Smooth muscle cell (in vitro differentiated cells): ENCODE data around the gene KCNMB1. TPM values are rescaled to one million over a fixed set of nuclear protein-coding genes. Genes with fewer than 3 reads are reported as not detected.
"Not testable (repeated sequence)": the region's sequence is repeated elsewhere in the genome, so short reads cannot be mapped to it uniquely, and the experiment has no call there.

Experiments
- DNase-seq: peaks from one replicate; lab custom pipeline; 2025; ENCODE audit not compliant: unreplicated experiment; lab: John Stamatoyannopoulos, UW
- H2AFZ ChIP-seq: fragments of 200-600 bp; sonication (generic); 2 replicates; pipeline ENCODE4 v1.6.0; 2016; ENCODE audit warnings: antibody characterized with exemption, low read depth, mild to moderate bottlenecking
- H3F3A ChIP-seq: fragments of 200-600 bp; sonication (generic); 2 replicates; pipeline ENCODE4 v1.6.0; 2017; ENCODE audit warnings: antibody characterized with exemption, low read depth
- H3K27ac ChIP-seq: fragments of 200-600 bp; sonication (generic); 2 replicates; pipeline ENCODE4 v1.5.1; 2016; ENCODE audit warnings: low read depth, mild to moderate bottlenecking
- H3K27me3 ChIP-seq: fragments of 200-600 bp; sonication (generic); 2 replicates; pipeline ENCODE4 v1.6.1; 2016; ENCODE audit warnings: low read depth, mild to moderate bottlenecking
- H3K36me3 ChIP-seq: fragments of 200-600 bp; sonication (generic); 2 replicates; pipeline ENCODE4 v1.5.1; 2016; ENCODE audit warnings: low read depth
- H3K4me1 ChIP-seq: fragments of 200-600 bp; sonication (generic); 2 replicates; pipeline ENCODE4 v1.5.1; 2016; ENCODE audit warnings: low read depth
- H3K4me2 ChIP-seq: fragments of 200-600 bp; sonication (generic); 2 replicates; pipeline ENCODE4 v1.6.0; 2016; ENCODE audit warnings: mild to moderate bottlenecking
- H3K4me3 ChIP-seq: fragments of 200-600 bp; sonication (generic); 2 replicates; pipeline ENCODE4 v1.5.1; 2016; ENCODE audit warnings: mild to moderate bottlenecking
- H3K79me2 ChIP-seq: fragments of 200-600 bp; sonication (generic); 2 replicates; pipeline ENCODE4 v1.6.0; 2016; ENCODE audit warnings: low read depth, mild to moderate bottlenecking
- H3K9ac ChIP-seq: fragments of 200-600 bp; sonication (generic); 2 replicates; pipeline ENCODE4 v1.6.0; 2016; ENCODE audit warnings: low read depth
- H3K9me3 ChIP-seq: fragments of 200-600 bp; sonication (generic); replicated peaks from 2 replicates; pipeline ENCODE4 v1.5.1; 2016; ENCODE audit warnings: low read depth
- H4K20me1 ChIP-seq: fragments of 200-600 bp; sonication (generic); 2 replicates; pipeline ENCODE4 v1.6.0; 2016; ENCODE audit warnings: low read depth
- CTCF ChIP-seq: fragments of 200-600 bp; sonication (generic); IDR thresholded peaks from 2 replicates; pipeline ENCODE4 v1.5.1; 2017; ENCODE audit warnings: borderline replicate concordance, mild to moderate bottlenecking, antibody characterized with exemption; ENCODE audit not compliant: insufficient read depth, poor library complexity, severe bottlenecking
- WGBS: methylation state at CpG from one replicate; pipeline ENCODE4 v1.1.7; 2016; ENCODE audit warnings: low lambda C conversion rate; 5-methylcytosine and 5-hydroxymethylcytosine counted together
- polyA plus RNA-seq: library from polyadenylated mRNA; unstranded; fragments of >200 nt; fragmentation: Nextera tagmentation; extraction: Ambion mirVana; gene quantifications from 2 replicates; pipeline ENCODE4 v1.2.1, GENCODE V29; 2016
- total RNA-seq: library from RNA; depleted of rRNA; stranded (reverse); fragments of >200 nt; gene quantifications from 2 replicates; pipeline ENCODE4 v1.2.3, GENCODE V29; 2014

Gene KCNMB1
- total and polyA plus RNA-seq, 2 experiments from 2014 or later, result 0.54 to 0.63 TPM

- Histone ChIP-seq H3K27me3 (no peaks in the 10 kb centered on the region), H3K4me3 (no peak overlapping the region), H3K79me2 (no peaks in the 10 kb centered on the region), H2AFZ (no peak overlapping the region), H3K27ac (no peak overlapping the region), H3K9ac (no peak overlapping the region), H3K36me3 (no peaks in the 10 kb centered on the region), H3K9me3 (no peaks in the 10 kb centered on the region), H4K20me1 (no peaks in the 10 kb centered on the region), H3F3A (no peaks in the 10 kb centered on the region), H3K4me1 (no peaks in the 10 kb centered on the region), H3K4me2 (no peak overlapping the region)
- no peak for DNase-seq
- 88% methylated on average over 2 of the region's 2 CpGs for WGBS
- no peak for TF ChIP-seq CTCF
Observed at GRCh38 chr5:170382790-170383189, 6.4 kb downstream of the KCNMB1 start.

GRCh38 chr5:170380361-170380951 lies 8.7 kb downstream of the KCNMB1 start:
- H3F3A ChIP-seq, result no peaks in the 10 kb centered on the region
- no peak overlapping the region for H3K9ac ChIP-seq
- H3K27me3 ChIP-seq, result no peaks in the 10 kb centered on the region
- WGBS, result 73% methylated on average over 3 of the region's 3 CpGs
- no peaks in the 10 kb centered on the region for H3K36me3 ChIP-seq
- H3K27ac ChIP-seq, result no peak overlapping the region
- H4K20me1 ChIP-seq, result no peaks in the 10 kb centered on the region
- no peaks in the 10 kb centered on the region for H3K4me1 ChIP-seq
- no peaks in the 10 kb centered on the region for H3K79me2 ChIP-seq
- no peak overlapping the region for H3K4me3 ChIP-seq
- H3K4me2 ChIP-seq, result no peak overlapping the region
- H2AFZ ChIP-seq, result no peak overlapping the region
- DNase-seq, result no peak
- no peaks in the 10 kb centered on the region for H3K9me3 ChIP-seq
- no peak for TF ChIP-seq CTCF

- no peak for TF ChIP-seq CTCF
- Histone ChIP-seq H3F3A (no peaks in the 10 kb centered on the region), H3K27ac (no peak overlapping the region), H3K4me2 (no peak overlapping the region), H3K4me1 (no peaks in the 10 kb centered on the region), H3K36me3 (no peaks in the 10 kb centered on the region), H3K9ac (no peak overlapping the region), H3K27me3 (no peaks in the 10 kb centered on the region), H3K79me2 (no peaks in the 10 kb centered on the region), H3K4me3 (no peak overlapping the region), H3K9me3 (no peaks in the 10 kb centered on the region), H2AFZ (no peak overlapping the region), H4K20me1 (no peaks in the 10 kb centered on the region)
- no peak for DNase-seq
- 93% methylated on average over 16 of the region's 16 CpGs for WGBS
Observed at GRCh38 chr5:170378740-170379139, 10.4 kb downstream of the KCNMB1 start.

DNA sequence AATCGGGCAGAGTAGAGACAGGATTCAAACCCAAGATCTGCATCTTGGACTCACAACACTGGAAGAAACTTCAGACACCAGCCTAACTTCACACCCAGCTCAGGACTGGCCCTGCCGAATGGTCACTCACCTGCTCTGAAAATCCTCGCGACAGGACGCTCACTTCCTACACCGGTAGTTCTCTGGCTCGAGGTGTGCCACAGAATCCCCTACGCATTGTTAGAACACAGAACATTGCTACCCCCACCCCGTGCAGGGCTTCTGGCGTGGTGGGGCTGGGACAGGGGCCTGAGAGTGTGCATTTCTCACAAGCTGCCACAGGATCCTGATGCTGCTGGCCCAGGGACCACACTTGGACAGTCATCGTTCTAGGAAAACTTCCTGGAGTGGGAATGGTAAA lies 12.1 kb downstream of the KCNMB1 start:
- H3K4me1 ChIP-seq, result no peaks in the 10 kb centered on the region
- H3K4me2 ChIP-seq, result no peak overlapping the region
- no peak overlapping the region for H3K9ac ChIP-seq
- H3F3A ChIP-seq, result no peaks in the 10 kb centered on the region
- no peak overlapping the region for H2AFZ ChIP-seq
- H3K27ac ChIP-seq, result no peak overlapping the region
- H3K36me3 ChIP-seq, result no peaks in the 10 kb centered on the region
- H3K79me2 ChIP-seq, result no peaks in the 10 kb centered on the region
- TF ChIP-seq CTCF, result no peak
- no peaks in the 10 kb centered on the region for H3K27me3 ChIP-seq
- WGBS, result 98% methylated on average over 11 of the region's 11 CpGs
- H3K4me3 ChIP-seq, result no peak overlapping the region
- H4K20me1 ChIP-seq, result no peaks in the 10 kb centered on the region
- H3K9me3 ChIP-seq, result no peaks in the 10 kb centered on the region
- DNase-seq, result no peak

GRCh38 chr5:170376526-170376925 lies 12.6 kb downstream of the KCNMB1 start:
- H3K9me3 ChIP-seq, H2AFZ ChIP-seq, H3K27me3 ChIP-seq, H4K20me1 ChIP-seq, H3K4me3 ChIP-seq, H3F3A ChIP-seq, H3K36me3 ChIP-seq, H3K4me2 ChIP-seq, H3K4me1 ChIP-seq, H3K9ac ChIP-seq, H3K27ac ChIP-seq, DNase-seq, H3K79me2 ChIP-seq: not testable (repeated sequence)
- 96% methylated on average over 3 of the region's 3 CpGs for WGBS
